ENCODE results near the gene CYFIP2. TPM values are rescaled to one million over a fixed set of nuclear protein-coding genes. Genes with fewer than 3 reads are reported as not detected.

The CYFIP2 gene
- polyA plus RNA-seq, 1 donor from 2014 or later, result 59.7 TPM

Other genes with a start within 250 kb of the CYFIP2 start
- gene HAVCR1, start 207.0 kb upstream of the CYFIP2 start, polyA plus RNA-seq, result not detected in 2 replicates
- gene HAVCR2, start 157.1 kb upstream of the CYFIP2 start, polyA plus RNA-seq, result 0.66 and 1.1 TPM in 2 replicates
- 25.4 and 27.2 TPM in 2 replicates for gene MED7, start 123.3 kb upstream of the CYFIP2 start, polyA plus RNA-seq
- gene GARIN3, start 99.9 kb upstream of the CYFIP2 start, polyA plus RNA-seq, result not detected in 2 replicates
- not detected in 2 replicates for gene ITK, start 85.3 kb upstream of the CYFIP2 start, polyA plus RNA-seq
- not detected in 2 replicates for gene NIPAL4, start 194.1 kb downstream of the CYFIP2 start, polyA plus RNA-seq